Smooth muscle cell (in vitro differentiated cells): ENCODE measurements around the gene ZNF500. TPM values are rescaled to one million over a fixed set of nuclear protein-coding genes. Genes with fewer than 3 reads are reported as not detected.

ENCODE experiments used
- DNase-seq: peaks from one replicate; lab custom pipeline; 2025; ENCODE audit not compliant: unreplicated experiment; lab: John Stamatoyannopoulos, UW
- H2AFZ ChIP-seq: fragments of 200-600 bp; sonication (generic); 2 replicates; pipeline ENCODE4 v1.6.0; 2016; ENCODE audit warnings: antibody characterized with exemption, low read depth, mild to moderate bottlenecking
- H3F3A ChIP-seq: fragments of 200-600 bp; sonication (generic); 2 replicates; pipeline ENCODE4 v1.6.0; 2017; ENCODE audit warnings: antibody characterized with exemption, low read depth
- H3K27ac ChIP-seq: fragments of 200-600 bp; sonication (generic); 2 replicates; pipeline ENCODE4 v1.5.1; 2016; ENCODE audit warnings: low read depth, mild to moderate bottlenecking
- H3K27me3 ChIP-seq: fragments of 200-600 bp; sonication (generic); 2 replicates; pipeline ENCODE4 v1.6.1; 2016; ENCODE audit warnings: low read depth, mild to moderate bottlenecking
- H3K36me3 ChIP-seq: fragments of 200-600 bp; sonication (generic); 2 replicates; pipeline ENCODE4 v1.5.1; 2016; ENCODE audit warnings: low read depth
- H3K4me1 ChIP-seq: fragments of 200-600 bp; sonication (generic); 2 replicates; pipeline ENCODE4 v1.5.1; 2016; ENCODE audit warnings: low read depth
- H3K4me2 ChIP-seq: fragments of 200-600 bp; sonication (generic); 2 replicates; pipeline ENCODE4 v1.6.0; 2016; ENCODE audit warnings: mild to moderate bottlenecking
- H3K4me3 ChIP-seq: fragments of 200-600 bp; sonication (generic); 2 replicates; pipeline ENCODE4 v1.5.1; 2016; ENCODE audit warnings: mild to moderate bottlenecking
- H3K79me2 ChIP-seq: fragments of 200-600 bp; sonication (generic); 2 replicates; pipeline ENCODE4 v1.6.0; 2016; ENCODE audit warnings: low read depth, mild to moderate bottlenecking
- H3K9ac ChIP-seq: fragments of 200-600 bp; sonication (generic); 2 replicates; pipeline ENCODE4 v1.6.0; 2016; ENCODE audit warnings: low read depth
- H3K9me3 ChIP-seq: fragments of 200-600 bp; sonication (generic); replicated peaks from 2 replicates; pipeline ENCODE4 v1.5.1; 2016; ENCODE audit warnings: low read depth
- H4K20me1 ChIP-seq: fragments of 200-600 bp; sonication (generic); 2 replicates; pipeline ENCODE4 v1.6.0; 2016; ENCODE audit warnings: low read depth
- CTCF ChIP-seq: fragments of 200-600 bp; sonication (generic); IDR thresholded peaks from 2 replicates; pipeline ENCODE4 v1.5.1; 2017; ENCODE audit warnings: borderline replicate concordance, mild to moderate bottlenecking, antibody characterized with exemption; ENCODE audit not compliant: insufficient read depth, poor library complexity, severe bottlenecking
- WGBS: methylation state at CpG from one replicate; pipeline ENCODE4 v1.1.7; 2016; ENCODE audit warnings: low lambda C conversion rate; 5-methylcytosine and 5-hydroxymethylcytosine counted together
- polyA plus RNA-seq: library from polyadenylated mRNA; unstranded; fragments of >200 nt; fragmentation: Nextera tagmentation; extraction: Ambion mirVana; gene quantifications from 2 replicates; pipeline ENCODE4 v1.2.1, GENCODE V29; 2016
- total RNA-seq: library from RNA; depleted of rRNA; stranded (reverse); fragments of >200 nt; gene quantifications from 2 replicates; pipeline ENCODE4 v1.2.3, GENCODE V29; 2014

Gene ZNF500
- total and polyA plus RNA-seq, 2 experiments from 2014 or later: 4.1 to 7.1 TPM

- H3K4me2 ChIP-seq: no peak overlapping the region
- H3K27me3 ChIP-seq: no peaks in the 10 kb centered on the region
- no peak overlapping the region for H2AFZ ChIP-seq
- no peaks in the 10 kb centered on the region for H3K9me3 ChIP-seq
- no peaks in the 10 kb centered on the region for H3K79me2 ChIP-seq
- no peaks in the 10 kb centered on the region for H3F3A ChIP-seq
- H3K36me3 ChIP-seq: no peaks in the 10 kb centered on the region
- H3K4me1 ChIP-seq: no peaks in the 10 kb centered on the region
- WGBS: 73% methylated on average over 7 of the region's 7 CpGs
- H3K4me3 ChIP-seq: no peak overlapping the region
- H4K20me1 ChIP-seq: no peaks in the 10 kb centered on the region
- no peak for TF ChIP-seq CTCF
- H3K9ac ChIP-seq: no peak overlapping the region
- DNase-seq: no peak
- no peak overlapping the region for H3K27ac ChIP-seq
These were observed 21.9 kb upstream of the ZNF500 start for GRCh38 chr16:4788910-4789309.

GRCh38 chr16:4788489-4788889 lies 21.5 kb upstream of the ZNF500 start:
- Histone ChIP-seq H3K4me2 (no peak overlapping the region), H4K20me1 (no peaks in the 10 kb centered on the region), H3K9me3 (no peaks in the 10 kb centered on the region), H2AFZ (no peak overlapping the region), H3K9ac (no peak overlapping the region), H3K27me3 (no peaks in the 10 kb centered on the region), H3K79me2 (no peaks in the 10 kb centered on the region), H3K4me3 (no peak overlapping the region), H3F3A (no peaks in the 10 kb centered on the region), H3K4me1 (no peaks in the 10 kb centered on the region), H3K36me3 (no peaks in the 10 kb centered on the region), H3K27ac (no peak overlapping the region)
- 82% methylated on average over 9 of the region's 9 CpGs for WGBS
- no peak for DNase-seq
- no peak for TF ChIP-seq CTCF

- Histone ChIP-seq H3K4me1 (no peaks in the 10 kb centered on the region), H4K20me1 (no peaks in the 10 kb centered on the region), H3F3A (no peaks in the 10 kb centered on the region), H3K36me3 (no peaks in the 10 kb centered on the region), H3K27ac (no peak within 1 kb of the TSS), H3K79me2 (no peaks in the 10 kb centered on the region), H3K9ac (no peak within 1 kb of the TSS), H3K4me3 (no peak within 1 kb of the TSS), H3K9me3 (no peaks in the 10 kb centered on the region), H2AFZ (no peak within 1 kb of the TSS), H3K27me3 (no peaks in the 10 kb centered on the region), H3K4me2 (no peak within 1 kb of the TSS)
- DNase-seq: no peak
- WGBS: 92% methylated on average over 14 of the region's 14 CpGs
- TF ChIP-seq CTCF: no peak
These were observed 20.9 kb upstream of the ZNF500 start, which contains the start of gene SEPTIN12 for GRCh38 chr16:4787627-4788482. SEPTIN12 (minus strand) TSS chr16:4788345; CDS start chr16:4787645, 700 bp downstream.
